ENCODE results near the gene SMG6.

SMG6 gene

DNA sequence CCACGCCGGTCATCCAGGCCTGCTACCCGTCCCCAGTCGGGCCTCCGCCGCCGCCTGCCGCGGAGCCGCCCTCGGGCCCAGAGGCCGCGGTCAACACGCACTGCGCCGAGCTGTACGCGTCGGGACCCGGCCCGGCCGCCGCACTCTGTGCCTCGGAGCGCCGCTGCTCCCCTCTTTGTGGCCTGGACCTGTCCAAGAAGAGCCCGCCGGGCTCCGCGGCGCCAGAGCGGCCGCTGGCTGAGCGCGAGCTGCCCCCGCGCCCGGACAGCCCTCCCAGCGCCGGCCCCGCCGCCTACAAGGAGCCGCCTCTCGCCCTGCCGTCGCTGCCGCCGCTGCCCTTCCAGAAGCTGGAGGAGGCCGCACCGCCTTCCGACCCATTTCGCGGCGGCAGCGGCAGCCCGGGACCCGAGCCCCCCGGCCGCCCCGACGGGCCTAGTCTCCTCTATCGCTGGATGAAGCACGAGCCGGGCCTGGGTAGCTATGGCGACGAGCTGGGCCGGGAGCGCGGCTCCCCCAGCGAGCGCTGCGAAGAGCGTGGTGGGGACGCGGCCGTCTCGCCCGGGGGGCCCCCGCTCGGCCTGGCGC, 246.3 kb downstream of the SMG6 start:
- no peak for DNase-seq

DNA sequence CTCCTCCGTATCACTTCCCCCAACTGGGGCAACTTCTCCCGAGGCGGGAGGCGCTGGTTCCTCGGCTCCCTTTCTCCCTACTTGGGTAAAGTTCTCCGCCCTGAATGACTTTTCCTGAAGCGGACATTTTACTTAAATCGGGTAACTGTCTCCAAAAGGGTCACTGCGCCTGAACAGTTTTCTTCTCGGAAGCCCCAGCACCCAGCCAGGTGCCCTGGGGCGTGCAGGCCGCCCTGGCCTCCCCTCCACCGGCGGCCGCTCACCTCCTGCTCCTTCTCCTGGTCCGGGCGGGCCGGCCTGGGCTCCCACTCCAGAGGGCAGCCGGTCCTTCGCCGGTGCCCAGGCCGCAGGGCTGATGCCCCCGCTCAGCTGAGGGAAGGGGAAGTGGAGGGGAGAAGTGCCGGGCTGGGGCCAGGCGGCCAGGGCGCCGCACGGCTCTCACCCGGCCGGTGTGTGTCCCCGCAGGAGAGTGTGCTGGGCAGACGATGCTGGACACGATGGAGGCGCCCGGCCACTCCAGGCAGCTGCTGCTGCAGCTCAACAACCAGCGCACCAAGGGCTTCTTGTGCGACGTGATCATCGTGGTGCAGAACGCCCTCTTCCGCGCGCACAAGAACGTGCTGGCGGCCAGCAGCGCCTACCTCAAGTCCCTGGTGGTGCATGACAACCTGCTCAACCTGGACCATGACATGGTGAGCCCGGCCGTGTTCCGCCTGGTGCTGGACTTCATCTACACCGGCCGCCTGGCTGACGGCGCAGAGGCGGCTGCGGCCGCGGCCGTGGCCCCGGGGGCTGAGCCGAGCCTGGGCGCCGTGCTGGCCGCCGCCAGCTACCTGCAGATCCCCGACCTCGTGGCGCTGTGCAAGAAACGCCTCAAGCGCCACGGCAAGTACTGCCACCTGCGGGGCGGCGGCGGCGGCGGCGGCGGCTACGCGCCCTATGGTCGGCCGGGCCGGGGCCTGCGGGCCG, 247.1 kb downstream of the SMG6 start:
- peak in 3 of 5 donors; percentile 40 to 69 (median 46) for DNase-seq

DNA sequence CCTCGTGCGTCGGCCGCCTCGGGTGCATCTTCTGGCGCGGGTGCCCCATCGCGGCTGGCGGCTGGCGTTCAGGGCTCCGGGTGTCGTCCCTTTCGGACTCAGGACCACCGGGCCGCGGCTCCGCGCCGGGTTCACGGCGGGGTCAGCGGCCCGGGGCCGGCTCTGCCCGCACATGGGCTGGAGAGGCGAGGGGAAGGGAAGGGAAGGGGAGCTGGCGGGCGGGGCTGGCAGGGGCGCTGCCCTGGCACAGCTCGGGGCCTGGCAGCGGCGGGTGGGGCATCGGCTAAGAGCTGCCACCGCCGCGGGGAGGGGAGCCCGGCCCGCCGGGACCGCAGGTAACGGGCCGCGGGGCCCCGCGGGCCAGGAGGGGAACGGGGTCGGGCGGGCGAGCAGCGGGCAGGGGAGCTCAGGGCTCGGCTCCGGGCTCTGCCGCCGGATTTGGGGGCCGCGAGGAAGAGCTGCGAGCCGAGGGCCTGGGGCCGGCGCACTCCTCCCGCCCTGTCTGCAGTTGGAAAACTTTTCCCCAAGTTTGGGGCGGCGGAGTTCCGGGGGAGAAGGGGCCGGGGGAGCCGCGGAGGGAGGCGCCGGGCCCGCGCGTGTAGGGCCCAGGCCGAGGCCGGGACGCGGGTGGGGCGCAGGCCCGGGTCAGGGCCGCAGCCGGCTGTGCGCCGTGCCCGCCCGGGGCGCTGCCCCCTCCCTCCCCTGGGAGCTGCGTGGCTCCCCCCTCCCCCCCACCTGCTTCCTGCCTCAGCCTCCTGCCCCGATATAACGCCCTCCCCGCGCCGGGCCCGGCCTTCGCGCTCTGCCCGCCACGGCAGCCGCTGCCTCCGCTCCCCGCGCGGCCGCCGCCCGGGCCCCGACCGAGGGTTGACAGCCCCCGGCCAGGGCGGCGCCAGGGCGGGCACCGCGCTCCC, 248.0 kb downstream of the SMG6 start:
- DNase-seq = peak in 2 of 5 donors; percentile 21 to 41

DNA sequence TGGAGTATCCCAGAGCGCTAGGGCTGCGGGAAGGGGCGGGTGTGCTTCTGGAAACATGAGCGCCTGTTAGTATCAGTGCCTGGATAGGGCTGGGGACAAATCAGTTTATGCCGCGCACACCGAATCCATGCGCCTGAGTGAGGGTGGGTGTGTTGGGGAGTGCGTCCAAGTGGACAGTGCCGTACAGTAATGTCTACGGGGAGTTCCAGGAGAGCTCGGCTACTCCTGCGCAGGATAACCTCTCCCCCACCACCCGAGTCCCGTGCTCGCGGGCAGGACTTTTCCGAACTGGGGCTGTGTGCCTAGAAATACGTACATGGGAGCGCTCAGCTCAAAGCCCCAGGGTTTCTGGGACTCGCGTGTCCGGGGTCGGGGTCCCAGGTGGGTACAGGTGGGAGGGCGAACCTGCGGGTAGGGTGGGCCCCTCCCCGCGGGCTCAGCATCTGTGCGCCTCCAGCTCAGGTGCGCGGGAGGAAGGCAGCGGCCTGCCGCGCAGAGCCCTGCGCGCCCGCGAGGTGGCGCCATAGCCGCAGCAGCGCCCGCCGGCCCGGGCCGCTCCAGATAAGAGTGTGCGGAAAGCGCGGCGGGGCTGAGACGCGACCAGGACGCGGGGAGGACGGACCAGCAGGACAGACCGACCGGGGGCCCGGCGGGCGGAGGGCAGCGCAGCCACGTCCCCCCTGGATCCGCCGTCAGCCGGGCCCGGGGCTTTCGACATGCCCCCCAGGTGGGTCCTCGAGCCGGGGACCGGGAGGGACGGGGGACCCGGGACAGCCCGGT, 248.9 kb downstream of the SMG6 start, which contains the start of gene HIC1:
Gene HIC1 (plus strand): TSS at position 592 of the 780 bp plus-strand sequence. CDS start 1,588 bp downstream, outside the sequence.
- peak; percentile 53 to 76 (median 66) for DNase-seq

DNA sequence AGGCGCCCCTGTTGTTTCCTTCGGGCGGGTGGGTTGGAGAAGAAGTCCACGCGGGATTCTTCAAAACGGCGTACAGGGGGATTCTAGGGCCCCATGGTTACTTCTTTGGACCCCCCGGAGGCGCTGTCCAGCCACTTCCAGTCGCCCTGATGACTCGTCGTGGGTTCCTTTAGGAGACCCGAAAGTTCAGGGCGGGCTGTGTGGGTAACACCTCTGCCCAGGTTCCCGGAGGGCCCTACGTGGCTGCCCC, 249.4 kb downstream of the SMG6 start:
- DNase-seq = peak in 1 of 5 donors; percentile 39

DNA sequence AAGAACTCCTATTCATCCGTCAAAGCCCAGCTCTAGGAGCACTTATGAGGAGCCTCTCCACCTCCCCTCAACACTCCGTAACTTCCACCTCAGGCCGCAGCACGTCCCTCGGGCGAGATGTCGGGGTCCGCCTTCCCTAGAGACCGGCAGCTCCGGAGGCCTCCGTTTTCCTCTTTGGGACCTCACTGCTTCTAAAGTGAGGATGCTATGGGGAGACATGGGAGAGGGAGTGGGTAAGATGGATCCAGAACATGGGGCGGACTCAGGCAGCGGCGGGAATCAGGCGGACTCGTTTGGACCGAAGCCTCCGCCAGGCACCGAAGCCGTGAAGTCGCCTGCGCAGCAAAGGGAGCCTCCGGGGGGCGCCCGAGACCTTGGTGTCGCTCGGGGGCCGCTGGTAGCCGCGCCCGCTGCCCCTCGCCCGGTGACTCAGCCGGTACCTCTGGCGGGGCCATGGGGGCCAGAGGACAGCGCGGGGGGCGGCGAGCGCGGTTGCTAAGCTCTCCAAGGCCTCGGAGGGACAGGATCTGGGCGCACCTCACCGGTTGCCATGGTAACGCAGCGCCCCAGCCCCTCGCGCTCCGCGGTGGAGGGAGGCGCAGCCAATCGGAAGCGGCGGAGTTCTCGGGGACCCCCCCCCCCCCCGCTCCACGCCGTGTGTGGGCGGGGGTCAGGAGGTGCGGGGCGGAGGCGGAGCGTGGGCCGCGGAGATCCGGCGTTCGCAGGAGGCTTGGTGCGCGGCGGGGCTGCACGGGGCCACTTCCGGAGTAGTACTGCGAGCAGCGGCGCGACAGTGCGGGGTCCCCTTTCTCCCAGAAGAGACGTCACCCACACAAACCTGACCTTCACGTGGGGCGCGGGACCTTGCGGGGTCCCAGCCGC, 250.0 kb downstream of the SMG6 start:
- peak; percentile 65 to 82 (median 72) for DNase-seq

DNA sequence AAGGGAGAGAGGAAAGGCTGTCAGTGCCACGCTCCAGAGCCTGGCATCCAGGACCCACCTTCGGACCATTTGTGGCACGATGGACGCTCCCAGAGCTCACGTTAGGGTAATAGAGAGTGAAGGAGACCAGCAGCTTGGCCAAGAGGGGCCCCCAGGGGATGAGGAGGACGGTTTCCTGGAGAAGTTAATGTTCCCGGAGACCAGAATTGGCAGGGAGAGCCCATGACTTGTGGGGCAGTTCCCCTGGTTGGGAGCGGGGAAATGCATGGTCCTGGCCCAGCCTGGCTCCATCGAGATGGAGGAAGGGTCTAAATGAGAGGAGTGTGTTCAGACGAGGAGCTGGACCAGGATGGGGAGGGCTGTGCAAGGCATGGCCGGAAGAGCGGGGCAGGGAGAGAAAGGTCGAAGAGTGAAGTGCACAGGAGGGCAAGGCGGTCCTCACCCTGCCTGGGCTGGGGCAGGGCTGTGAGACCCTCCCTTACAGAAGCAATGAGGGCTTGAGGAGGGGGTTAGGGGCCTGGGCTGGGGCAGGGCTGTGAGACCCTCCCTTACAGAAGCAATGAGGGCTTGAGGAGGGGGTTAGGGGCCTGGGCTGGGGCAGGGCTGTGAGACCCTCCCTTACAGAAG, 251.5 kb downstream of the SMG6 start:
- DNase-seq = no peak

DNA sequence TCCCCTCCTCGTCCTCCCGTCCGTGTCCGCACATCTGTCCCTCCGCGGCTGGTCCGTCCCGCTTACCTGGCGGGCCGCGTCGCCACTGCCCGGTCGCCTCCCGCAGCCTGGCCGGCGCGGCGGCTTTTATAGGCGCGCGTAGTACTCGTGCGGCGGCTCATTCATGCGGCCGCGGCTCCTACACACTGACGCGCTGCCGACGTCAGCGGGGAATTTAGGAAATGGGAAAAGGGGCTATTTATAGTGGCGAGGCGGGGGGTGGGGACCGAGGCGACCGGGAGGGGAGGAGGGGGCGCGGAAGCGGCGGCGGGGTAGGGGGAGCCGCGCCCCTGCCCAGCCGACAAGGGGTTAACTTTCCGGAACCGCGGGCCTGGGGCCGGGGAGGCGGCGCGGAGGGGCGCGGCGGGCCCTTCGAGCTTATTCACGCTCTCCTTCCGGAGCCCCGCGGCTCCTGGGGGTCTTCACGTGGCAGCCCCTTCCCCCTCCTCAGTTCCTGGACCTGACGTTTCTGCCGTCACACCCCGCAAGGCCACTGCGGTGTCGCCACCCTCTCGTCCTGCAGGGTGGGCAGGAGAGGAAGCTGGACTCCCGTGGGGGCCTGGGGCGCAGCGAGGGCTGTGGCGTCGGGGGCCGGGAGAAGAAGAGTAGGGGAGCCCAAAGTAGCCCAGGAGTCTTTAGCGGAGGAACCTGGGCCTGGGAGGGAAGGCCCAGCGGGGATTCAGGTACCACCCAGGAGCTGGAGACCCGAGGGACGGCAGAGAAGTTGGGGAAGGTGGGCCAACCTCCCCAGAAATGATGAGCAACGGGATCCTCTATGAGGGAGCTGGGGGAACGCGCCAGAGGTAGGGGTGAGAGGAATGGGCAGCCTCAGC, 252.3 kb downstream of the SMG6 start:
- DNase-seq = no peak

DNA sequence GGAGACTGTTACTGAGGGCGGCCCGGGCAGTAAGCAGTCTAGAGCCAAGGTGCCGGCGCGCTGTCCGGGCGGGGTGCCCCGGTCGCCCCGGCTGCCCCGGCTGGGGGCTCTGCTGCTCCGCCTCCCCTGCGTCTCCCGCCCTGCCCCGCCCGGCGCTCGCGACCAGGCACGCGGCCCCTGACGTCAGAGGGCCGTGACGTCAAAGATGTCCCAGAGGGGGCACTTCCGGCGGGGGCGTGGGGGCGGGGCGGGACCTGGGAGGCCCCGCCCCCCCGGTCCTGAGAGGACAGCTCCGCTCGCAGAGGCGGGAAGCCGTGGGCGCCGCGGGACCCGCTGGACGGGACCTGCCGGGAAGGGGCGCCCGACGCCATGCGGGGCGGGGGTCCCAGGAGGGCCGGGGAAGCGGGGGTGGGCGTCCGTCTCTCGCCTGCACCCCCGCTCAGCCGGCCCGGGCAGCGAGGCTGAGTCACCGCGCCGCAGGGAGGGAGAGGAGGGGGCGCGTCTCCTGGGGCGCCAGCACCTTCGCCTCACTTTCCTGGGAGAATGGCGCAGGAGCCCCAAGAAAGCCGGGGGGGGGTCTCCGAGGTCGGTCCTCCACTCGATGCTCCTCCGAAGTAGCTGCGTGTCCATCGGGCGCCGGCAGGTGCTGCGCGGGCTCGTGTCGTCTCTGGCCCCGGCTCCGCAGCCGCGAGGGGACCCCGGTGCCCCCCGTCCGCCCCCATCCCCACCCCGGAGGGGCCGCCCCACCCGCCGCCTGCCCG, 253.1 kb downstream of the SMG6 start:
- DNase-seq = peak; percentile 55 to 78 (median 68)

DNA sequence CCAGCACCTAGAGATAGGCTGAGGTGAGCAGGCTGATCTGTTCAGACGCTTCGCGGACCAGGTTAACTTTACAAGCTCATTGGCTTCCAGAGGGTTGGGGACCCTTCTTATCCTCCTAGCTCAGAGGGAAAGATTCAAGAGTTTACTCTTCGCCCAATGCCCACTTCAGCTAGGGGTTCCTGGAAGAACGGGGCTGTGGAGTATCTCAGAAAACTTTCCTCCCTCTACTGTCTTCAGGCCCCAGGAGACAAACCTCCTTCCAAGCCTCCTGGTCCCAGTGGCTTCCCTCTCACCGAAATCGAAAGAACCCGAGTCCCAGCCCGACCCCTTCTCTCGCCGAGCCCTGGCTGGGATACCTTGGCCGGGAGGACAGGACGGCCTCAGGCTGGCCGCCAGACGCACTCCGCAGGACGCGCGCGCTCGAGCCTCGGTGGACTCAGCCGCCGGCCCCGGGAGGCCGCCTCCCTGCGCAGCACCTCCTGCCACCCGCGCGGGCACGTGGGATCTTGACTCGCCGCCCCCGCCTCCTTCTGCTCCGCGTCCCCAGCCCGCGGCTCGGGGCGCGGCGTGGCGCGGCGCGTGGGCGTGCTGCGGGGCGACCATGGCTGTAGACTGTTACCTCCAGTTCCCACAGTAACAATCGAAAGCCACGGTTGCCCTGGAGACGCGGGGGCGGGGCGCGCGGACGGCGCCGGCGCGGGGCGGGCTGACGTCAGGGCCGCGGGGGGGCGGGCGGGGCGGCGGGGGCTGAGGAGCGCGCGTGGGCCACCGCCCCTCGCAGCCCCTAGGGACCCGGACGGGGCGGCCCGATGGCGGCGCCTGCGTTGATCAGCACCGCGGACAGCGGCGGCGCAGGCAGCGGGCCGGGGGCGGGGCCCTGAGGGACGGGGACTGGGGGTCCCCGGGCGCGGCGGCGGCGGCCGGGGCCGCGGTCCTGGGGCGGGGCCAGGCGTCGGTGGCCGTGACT, 254.0 kb downstream of the SMG6 start:
- peak; percentile 73 to 89 (median 85) for DNase-seq

DNA sequence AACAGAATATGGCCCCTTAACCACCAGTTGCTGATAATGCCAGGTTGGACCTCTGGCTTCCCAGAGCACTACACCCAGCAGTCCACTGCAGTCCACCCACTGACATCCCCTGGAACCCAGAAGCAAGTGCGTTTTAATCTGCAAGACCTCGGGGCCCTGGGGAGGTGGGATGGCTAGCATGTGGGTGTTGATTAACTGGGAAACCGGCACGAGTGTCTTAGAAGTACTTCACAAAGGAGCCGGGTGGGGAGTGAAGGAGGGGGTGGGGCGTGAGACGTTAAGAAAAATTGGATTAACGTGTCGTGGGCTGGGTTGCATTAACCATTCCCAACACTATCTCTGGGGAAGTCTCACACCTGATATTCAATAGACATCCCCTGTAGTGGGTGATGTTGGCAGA, 254.8 kb downstream of the SMG6 start:
- DNase-seq = no peak

DNA sequence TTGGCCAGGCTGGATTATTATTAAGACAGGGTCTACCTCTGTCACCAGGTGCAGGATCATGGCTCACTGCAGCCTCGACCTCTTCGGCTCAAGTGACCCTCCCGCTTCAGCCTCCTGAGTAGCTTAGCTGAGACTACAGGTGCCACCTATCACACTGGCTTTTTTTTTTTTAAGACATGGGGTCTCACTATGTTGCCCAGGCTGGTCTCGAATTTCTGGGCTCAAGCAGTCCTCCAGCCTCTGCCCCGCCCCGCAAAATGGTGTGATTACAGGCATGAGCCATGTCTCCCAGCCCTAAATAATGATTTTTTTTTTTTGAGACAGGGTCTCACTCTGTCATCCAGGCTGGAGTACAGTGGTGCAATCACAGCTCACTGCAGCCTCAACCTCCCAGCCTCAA, 256.0 kb downstream of the SMG6 start:
- DNase-seq = no peak

DNA sequence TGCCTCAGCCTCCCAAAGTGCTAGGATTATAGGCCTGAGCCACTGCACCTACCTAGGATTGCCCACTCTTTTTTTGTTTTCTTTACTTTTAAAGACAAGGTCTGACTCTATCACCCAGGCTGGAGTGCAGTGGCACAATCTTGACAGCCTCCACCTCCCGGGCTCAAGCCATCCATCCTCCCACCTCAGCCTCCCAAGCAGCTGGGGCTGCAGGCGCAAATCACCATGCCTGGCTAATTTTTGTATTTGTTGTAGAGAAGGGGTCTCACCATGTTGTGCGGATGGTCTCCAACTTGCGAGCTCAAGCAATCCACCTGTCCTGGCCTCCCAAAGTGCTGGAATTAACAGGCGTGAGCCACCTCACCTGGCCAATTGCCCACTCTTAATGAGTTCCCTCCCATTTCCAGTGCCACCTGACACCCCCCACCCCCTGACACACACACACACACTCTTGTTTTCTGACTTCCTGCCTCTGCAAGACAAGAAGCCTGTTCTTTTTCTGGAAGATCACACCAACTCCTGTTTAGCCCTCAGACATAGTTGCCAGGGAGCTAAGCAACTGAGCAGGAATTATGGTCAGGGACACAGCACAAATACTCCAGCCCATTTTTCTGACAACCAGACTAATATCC, 259.2 kb downstream of the SMG6 start:
- no peak for DNase-seq

DNA sequence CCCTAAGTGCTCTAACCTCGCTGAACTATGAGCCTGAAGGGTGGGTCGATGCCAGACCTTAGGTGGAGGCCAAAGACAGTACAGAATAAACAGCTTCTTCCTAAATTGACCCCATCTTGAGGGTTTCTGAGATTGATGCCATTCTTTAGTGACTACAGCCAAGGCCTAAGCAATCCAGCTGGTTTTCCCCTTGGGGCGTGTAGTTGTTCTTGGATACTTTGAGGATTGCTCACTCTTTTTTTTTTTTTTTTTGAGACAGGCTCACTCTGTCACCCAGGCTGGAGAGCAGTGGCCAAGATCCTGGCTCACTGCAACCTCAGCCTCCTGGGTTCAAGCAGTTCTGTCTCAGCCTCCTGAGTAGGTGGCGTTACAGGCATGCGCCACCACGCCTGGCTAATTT, 259.8 kb downstream of the SMG6 start:
- no peak for DNase-seq

DNA sequence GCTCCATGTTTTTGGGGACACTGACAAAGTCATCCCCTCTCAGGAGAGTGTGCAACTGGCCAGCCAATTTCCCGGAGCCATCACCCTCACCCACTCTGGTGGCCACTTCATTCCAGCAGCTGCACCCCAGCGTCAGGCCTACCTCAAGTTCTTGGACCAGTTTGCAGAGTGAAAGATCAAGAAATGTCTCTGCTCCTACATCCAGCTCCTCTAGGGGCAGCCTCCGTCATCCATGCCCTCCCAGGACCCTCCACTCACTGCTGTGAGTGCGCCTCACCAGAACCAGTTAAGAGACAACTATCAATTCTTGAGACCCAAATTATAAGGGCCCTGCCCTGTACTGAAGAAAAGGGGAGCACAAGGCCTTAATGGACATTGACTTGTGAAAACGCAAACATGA, 260.7 kb downstream of the SMG6 start:
- no peak for DNase-seq

DNA sequence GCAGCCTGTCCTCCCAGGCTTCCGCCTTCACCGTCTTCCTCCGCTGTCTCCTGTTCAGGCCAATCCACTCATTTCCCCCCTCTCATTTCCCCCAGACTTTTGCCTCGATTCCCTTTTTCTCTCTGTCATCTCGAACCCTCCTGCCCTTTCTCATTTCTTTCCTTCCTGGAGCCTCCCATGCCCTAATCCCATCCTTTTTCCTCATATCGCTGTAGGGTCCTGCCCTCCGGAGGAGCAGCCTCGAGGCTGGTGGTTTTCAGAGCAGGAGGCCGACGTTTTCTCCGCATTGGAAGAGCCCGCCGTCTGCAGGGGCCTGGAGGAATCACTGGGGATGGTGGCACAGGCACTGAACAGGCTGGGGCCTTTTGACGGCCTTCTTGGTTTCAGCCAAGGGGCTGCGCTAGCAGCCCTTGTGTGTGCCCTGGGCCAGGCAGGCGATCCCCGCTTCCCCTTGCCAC, 261.2 kb downstream of the SMG6 start:
- DNase-seq = no peak

Data from T-helper 1 cell (primary cell).